ENCODE measurements around the gene AAK1. TPM values are rescaled to one million over a fixed set of nuclear protein-coding genes. Genes with fewer than 3 reads are reported as not detected.

The AAK1 gene
- total RNA-seq, 4 donors from 2014 or later, result 15.5 to 28.1 (median 24.4) TPM

DNA sequence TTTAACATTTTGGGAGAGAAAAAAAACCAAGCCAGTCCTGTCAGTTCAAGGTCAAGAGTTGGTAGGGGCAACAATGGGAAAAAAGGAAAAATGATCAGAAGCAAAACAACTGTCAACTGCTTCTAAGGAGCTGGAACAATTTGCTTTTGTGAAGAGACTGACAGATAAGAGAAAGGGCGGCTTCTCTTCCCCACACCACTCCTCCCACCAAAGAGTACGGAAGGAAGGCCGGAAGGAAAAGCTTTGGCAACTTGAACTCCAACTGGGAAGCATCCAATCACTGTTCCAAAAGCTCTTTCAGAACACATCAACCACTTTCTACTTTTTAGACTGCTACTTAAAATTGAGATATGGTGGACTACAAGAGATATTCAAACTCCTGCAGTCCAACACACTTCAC lies 148.5 kb downstream of the AAK1 start:
- no peak overlapping the region for H3K4me3 ChIP-seq (ENCODE audit: low read depth, poor library complexity, severe bottlenecking)
- intact Hi-C loops (cut with DNase I; ENCODE audit: low total_unique reads), result no loop called here
- DNase-seq (ENCODE audit: low spot score in 2 of 2), result no peak
- TF ChIP-seq POLR2A (IDR thresholded peaks at IDR 0.05) (no peak), CTCF (IDR thresholded peaks at IDR 0.05) (no peak)
- WGBS, 2 donors, result 70 to 76% methylated on average over 3 of the region's 3 CpGs

GRCh38 chr2:69494126-69494525 lies 149.4 kb downstream of the AAK1 start:
- 45 to 89% methylated on average over 3 of the region's 3 CpGs for WGBS, 2 donors
- intact Hi-C loops (cut with DNase I; ENCODE audit: low total_unique reads), result no loop called here
- TF ChIP-seq POLR2A (IDR thresholded peaks at IDR 0.05) (no peak), CTCF (IDR thresholded peaks at IDR 0.05) (no peak)
- no peak for DNase-seq (ENCODE audit: low spot score in 2 of 2)
- H3K4me3 ChIP-seq (ENCODE audit: low read depth, poor library complexity, severe bottlenecking), result no peak overlapping the region

- intact Hi-C loops (cut with DNase I; ENCODE audit: low total_unique reads), result no loop called here
- H3K4me3 ChIP-seq (ENCODE audit: low read depth, poor library complexity, severe bottlenecking), result no peak overlapping the region
- no peak for DNase-seq (ENCODE audit: low spot score in 2 of 2)
- TF ChIP-seq CTCF (IDR thresholded peaks at IDR 0.05) (no peak), POLR2A (IDR thresholded peaks at IDR 0.05) (no peak)
- 32 to 50% methylated on average over 6 of the region's 6 CpGs for WGBS, 2 donors
Measured at GRCh38 chr2:69493268-69493667, 150.3 kb downstream of the AAK1 start.

DNA sequence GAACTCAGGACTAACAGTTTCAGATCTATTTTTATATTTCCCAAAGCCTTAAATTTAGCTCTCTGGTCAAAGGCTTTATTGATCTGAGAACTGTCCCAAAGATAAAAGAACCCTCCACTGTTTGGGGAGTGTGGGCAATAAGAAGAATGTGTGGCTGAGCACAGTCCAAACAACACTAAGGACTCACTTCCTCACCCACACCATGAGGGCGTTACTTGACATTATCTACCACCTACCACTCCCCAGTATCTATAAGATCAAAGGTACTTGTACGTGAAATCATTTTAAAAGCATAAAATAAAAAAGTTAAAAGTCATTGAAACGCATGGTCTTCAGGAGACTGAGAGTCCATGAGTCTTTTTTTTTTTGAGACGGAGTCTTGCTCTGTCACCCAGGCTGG lies 151.7 kb downstream of the AAK1 start:
- no peak for DNase-seq (ENCODE audit: low spot score in 2 of 2)
- intact Hi-C loops (cut with DNase I; ENCODE audit: low total_unique reads), result no loop called here
- WGBS, 2 donors, result 88 to 93% methylated on average over 4 of the region's 4 CpGs
- no peak overlapping the region for H3K4me3 ChIP-seq (ENCODE audit: low read depth, poor library complexity, severe bottlenecking)
- TF ChIP-seq CTCF (IDR thresholded peaks at IDR 0.05) (no peak), POLR2A (IDR thresholded peaks at IDR 0.05) (no peak)

DNA sequence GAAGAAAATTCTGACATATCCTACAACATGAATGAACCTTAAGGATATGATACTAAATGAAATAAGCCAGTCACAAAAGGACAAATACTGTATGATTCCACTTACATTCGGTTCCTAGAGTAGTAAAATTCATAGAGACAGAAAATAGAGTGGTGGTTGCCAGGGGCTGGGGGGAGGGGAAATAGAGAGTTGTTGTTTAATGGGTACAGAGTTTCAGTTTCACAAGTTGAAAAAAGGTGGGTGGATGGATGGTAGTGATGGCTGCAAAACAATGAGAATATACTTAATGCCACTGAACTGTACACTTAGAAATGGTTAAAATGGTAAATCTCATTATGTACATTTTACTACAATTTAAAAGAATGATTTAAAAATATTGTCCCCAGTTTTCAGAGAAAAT lies 153.1 kb downstream of the AAK1 start:
- H3K4me3 ChIP-seq (ENCODE audit: low read depth, poor library complexity, severe bottlenecking), result no peak overlapping the region
- intact Hi-C loops (cut with DNase I; ENCODE audit: low total_unique reads), result no loop called here
- DNase-seq (ENCODE audit: low spot score in 2 of 2), result no peak
- 79 to 83% methylated on average over 1 of the region's 1 CpG for WGBS, 2 donors
- TF ChIP-seq POLR2A (IDR thresholded peaks at IDR 0.05) (no peak), CTCF (IDR thresholded peaks at IDR 0.05) (no peak)

DNA sequence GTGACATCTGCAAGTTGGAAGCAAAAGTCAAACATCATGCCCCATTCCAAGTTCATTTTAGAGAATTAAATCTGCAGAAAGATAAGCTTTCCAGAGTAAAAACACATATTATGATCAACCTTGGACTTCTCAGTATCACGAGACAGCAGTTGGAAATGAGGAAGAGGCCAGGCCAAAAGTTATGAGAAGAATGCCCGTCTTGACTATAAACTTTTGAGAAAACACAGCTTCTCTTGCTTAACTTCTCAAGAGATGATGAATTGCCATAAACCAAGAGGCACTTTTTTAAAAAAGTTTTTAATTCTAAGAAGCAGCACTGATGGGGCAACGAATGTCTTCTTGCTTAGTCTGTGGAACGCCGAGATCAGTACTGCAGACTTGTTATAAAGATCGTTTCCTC lies 153.7 kb downstream of the AAK1 start:
- no peak for DNase-seq (ENCODE audit: low spot score in 2 of 2)
- TF ChIP-seq CTCF (IDR thresholded peaks at IDR 0.05), result no peak
- no peak for TF ChIP-seq POLR2A (IDR thresholded peaks at IDR 0.05)
- no peak overlapping the region for H3K4me3 ChIP-seq (ENCODE audit: low read depth, poor library complexity, severe bottlenecking)
- intact Hi-C loops (cut with DNase I; ENCODE audit: low total_unique reads), result no loop called here
- WGBS, 2 donors, result 84 to 86% methylated on average over 6 of the region's 6 CpGs

All from lower leg skin (tissue), 4 donors.